Measurements from ENCODE around the gene SUGCT. TPM values are rescaled to one million over a fixed set of nuclear protein-coding genes. Genes with fewer than 3 reads are reported as not detected.

SUGCT gene
- total and polyA plus RNA-seq, 2 of the 13 experiments (the other 11 are each of a cell fraction or from before 2014, with no cell fraction given) = 10.1 to 22.2 TPM

GRCh38 chr7:40583667-40584444 is 449.1 kb downstream of the SUGCT start (continued):
- no peak for TF ChIP-seq ZNF777 (CRISPR knock-in tag; IDR thresholded peaks at IDR 0.05)
- no peak for TF ChIP-seq ZFP36L2 (CRISPR knock-in tag; IDR thresholded peaks at IDR 0.05)
- no peak for TF ChIP-seq MEIS1 (CRISPR knock-in tag; IDR thresholded peaks at IDR 0.05; ENCODE audit: borderline replicate concordance)
- TF ChIP-seq, protein P1, sequence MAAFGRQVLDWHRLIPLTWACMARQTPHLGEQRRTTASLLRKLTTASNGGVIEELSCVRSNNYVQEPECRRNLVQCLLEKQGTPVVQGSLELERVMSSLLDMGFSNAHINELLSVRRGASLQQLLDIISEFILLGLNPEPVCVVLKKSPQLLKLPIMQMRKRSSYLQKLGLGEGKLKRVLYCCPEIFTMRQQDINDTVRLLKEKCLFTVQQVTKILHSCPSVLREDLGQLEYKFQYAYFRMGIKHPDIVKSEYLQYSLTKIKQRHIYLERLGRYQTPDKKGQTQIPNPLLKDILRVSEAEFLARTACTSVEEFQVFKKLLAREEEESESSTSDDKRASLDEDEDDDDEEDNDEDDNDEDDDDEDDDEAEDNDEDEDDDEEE (CRISPR knock-in tag; IDR thresholded peaks at IDR 0.05) = no peak
- TF ChIP-seq BCL6 (CRISPR knock-in tag; IDR thresholded peaks at IDR 0.05) = peak; percentile 47; the same call in 1 of the 2 replicates
- TF ChIP-seq SOX6 (IDR thresholded peaks at IDR 0.05) = no peak
- TF ChIP-seq SOX6 (CRISPR knock-in tag; IDR thresholded peaks at IDR 0.05) = peak; percentile 96
- peak; percentile 49; the same call in 1 of the 2 replicates for TF ChIP-seq RCOR2 (CRISPR knock-in tag; IDR thresholded peaks at IDR 0.05)
- TF ChIP-seq HOXD1 (CRISPR knock-in tag; IDR thresholded peaks at IDR 0.05) = no peak
- TF ChIP-seq, protein P2, sequence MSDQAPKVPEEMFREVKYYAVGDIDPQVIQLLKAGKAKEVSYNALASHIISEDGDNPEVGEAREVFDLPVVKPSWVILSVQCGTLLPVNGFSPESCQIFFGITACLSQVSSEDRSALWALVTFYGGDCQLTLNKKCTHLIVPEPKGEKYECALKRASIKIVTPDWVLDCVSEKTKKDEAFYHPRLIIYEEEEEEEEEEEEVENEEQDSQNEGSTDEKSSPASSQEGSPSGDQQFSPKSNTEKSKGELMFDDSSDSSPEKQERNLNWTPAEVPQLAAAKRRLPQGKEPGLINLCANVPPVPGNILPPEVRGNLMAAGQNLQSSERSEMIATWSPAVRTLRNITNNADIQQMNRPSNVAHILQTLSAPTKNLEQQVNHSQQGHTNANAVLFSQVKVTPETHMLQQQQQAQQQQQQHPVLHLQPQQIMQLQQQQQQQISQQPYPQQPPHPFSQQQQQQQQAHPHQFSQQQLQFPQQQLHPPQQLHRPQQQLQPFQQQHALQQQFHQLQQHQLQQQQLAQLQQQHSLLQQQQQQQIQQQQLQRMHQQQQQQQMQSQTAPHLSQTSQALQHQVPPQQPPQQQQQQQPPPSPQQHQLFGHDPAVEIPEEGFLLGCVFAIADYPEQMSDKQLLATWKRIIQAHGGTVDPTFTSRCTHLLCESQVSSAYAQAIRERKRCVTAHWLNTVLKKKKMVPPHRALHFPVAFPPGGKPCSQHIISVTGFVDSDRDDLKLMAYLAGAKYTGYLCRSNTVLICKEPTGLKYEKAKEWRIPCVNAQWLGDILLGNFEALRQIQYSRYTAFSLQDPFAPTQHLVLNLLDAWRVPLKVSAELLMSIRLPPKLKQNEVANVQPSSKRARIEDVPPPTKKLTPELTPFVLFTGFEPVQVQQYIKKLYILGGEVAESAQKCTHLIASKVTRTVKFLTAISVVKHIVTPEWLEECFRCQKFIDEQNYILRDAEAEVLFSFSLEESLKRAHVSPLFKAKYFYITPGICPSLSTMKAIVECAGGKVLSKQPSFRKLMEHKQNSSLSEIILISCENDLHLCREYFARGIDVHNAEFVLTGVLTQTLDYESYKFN (CRISPR knock-in tag; conservative IDR thresholded peaks at IDR 0.05) = peak; percentile 35
- 0 out of 2 replicates have a peak, but pooled peaks have one; percentile 30 for TF ChIP-seq DMAP1 (CRISPR knock-in tag; IDR thresholded peaks at IDR 0.05)
- TF ChIP-seq, protein P3, sequence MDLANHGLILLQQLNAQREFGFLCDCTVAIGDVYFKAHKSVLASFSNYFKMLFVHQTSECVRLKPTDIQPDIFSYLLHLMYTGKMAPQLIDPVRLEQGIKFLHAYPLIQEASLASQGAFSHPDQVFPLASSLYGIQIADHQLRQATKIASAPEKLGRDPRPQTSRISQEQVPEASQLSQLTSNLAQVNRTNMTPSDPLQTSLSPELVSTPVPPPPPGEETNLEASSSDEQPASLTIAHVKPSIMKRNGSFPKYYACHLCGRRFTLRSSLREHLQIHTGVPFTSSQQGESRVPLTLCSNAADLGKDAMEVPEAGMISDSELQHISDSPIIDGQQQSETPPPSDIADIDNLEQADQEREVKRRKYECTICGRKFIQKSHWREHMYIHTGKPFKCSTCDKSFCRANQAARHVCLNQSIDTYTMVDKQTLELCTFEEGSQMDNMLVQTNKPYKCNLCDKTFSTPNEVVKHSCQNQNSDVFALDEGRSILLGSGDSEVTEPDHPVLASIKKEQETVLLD (CRISPR knock-in tag; IDR thresholded peaks at IDR 0.05; ENCODE audit: low read depth) = no peak
- peak; percentile 85; the same call in 1 of the 2 replicates for TF ChIP-seq ZNF441 (CRISPR knock-in tag; IDR thresholded peaks at IDR 0.05; ENCODE audit: borderline replicate concordance)
- TF ChIP-seq FOXP1 (IDR thresholded peaks at IDR 0.05) = no peak
- TF ChIP-seq FOXP1 (CRISPR knock-in tag; IDR thresholded peaks at IDR 0.05) = peak; percentile 51; the same call in 1 of the 2 replicates
- TF ChIP-seq, protein P4, sequence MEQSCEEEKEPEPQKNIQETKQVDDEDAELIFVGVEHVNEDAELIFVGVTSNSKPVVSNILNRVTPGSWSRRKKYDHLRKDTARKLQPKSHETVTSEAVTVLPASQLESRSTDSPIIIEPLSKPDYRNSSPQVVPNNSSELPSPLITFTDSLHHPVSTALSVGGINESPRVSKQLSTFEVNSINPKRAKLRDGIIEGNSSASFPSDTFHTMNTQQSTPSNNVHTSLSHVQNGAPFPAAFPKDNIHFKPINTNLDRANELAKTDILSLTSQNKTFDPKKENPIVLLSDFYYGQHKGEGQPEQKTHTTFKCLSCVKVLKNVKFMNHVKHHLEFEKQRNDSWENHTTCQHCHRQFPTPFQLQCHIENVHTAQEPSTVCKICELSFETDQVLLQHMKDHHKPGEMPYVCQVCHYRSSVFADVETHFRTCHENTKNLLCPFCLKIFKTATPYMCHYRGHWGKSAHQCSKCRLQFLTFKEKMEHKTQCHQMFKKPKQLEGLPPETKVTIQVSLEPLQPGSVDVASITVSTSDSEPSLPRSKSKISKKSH (CRISPR knock-in tag; IDR thresholded peaks at IDR 0.05; ENCODE audit: borderline replicate concordance) = no peak
- peak; percentile 49; the same call in 1 of the 2 replicates for TF ChIP-seq FOSL2 (CRISPR knock-in tag; IDR thresholded peaks at IDR 0.05)
- peak; percentile 96 for TF ChIP-seq ZNF644 (CRISPR knock-in tag; IDR thresholded peaks at IDR 0.05; ENCODE audit: low read depth)
- TF ChIP-seq RORA (CRISPR knock-in tag; IDR thresholded peaks at IDR 0.05) = no peak
- TF ChIP-seq ZNF335 (CRISPR knock-in tag; IDR thresholded peaks at IDR 0.05) = no peak
- peak; percentile 59 for TF ChIP-seq TEAD3 (CRISPR knock-in tag; optimal IDR thresholded peaks at IDR 0.05; ENCODE audit: borderline replicate concordance)
- no peak for TF ChIP-seq ZNF30 (CRISPR knock-in tag; IDR thresholded peaks at IDR 0.05)
- no peak for TF ChIP-seq NFE2L1 (CRISPR knock-in tag; IDR thresholded peaks at IDR 0.05; ENCODE audit: borderline replicate concordance)
- no peak for TF ChIP-seq AKAP8 (CRISPR knock-in tag; IDR thresholded peaks at IDR 0.05)
- TF ChIP-seq DNMT3B (CRISPR knock-in tag; conservative IDR thresholded peaks at IDR 0.05) = no peak
- TF ChIP-seq HHEX (CRISPR knock-in tag; IDR thresholded peaks at IDR 0.05) = no peak
